A375 (cell line): ENCODE data around the gene TES. TPM values are rescaled to one million over a fixed set of nuclear protein-coding genes. Genes with fewer than 3 reads are reported as not detected.

Experiments
- total RNA-seq: library from RNA; depleted of rRNA; stranded (reverse); fragments of >200 nt; shearing (Covaris generic); gene quantifications from 2 replicates; pipeline ENCODE4 v1.2.3, GENCODE V29; 2014; rRNA removed

TES gene, protein sequence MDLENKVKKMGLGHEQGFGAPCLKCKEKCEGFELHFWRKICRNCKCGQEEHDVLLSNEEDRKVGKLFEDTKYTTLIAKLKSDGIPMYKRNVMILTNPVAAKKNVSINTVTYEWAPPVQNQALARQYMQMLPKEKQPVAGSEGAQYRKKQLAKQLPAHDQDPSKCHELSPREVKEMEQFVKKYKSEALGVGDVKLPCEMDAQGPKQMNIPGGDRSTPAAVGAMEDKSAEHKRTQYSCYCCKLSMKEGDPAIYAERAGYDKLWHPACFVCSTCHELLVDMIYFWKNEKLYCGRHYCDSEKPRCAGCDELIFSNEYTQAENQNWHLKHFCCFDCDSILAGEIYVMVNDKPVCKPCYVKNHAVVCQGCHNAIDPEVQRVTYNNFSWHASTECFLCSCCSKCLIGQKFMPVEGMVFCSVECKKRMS
- total RNA-seq: 60.1 and 84.7 TPM in 2 replicates

DNA sequence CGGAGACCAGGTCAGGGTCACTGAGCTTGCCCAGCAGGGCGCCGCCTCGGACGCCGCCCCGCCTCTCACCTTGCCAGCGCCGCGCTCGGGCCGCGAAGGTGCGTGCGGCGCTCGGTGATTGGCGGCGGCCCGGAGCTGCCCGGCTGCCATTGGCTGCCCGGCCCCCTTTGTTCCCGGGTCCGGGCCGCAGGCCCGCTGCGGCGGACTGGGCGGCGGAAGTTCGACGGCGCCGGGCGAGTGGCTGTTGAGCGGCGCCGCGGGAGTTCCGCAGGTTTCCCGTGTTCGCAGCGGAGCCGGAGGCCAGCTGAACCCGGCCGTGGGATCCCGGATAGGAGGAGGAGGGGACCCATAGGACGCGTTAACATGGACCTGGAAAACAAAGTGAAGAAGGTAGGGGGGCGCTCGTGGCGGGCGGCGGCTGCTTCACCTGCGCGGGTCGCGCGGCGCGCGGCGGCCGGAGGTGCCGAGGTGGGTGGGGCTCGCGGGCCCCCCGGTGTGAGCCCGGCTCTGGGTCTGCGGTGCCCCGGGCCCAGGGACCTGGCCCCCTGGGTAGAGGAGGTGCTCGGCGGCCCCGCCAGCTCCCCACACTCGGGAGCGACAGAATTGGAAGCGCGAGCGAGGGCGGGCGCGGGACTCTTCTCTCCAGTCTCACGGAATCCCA lies at the start of gene TES:
Gene TES (plus strand): TSS at position 195 of the 661 bp plus-strand sequence. CDS start 169 bp downstream, at position 364.

Other genes with a start within 250 kb of the TES start
- gene TFEC, start 179.8 kb upstream of the TES start, total RNA-seq: 0.34 and 0.40 TPM in 2 replicates